ENCODE results near the gene MPRIP.

MPRIP gene

GRCh38 chr17:17084941-17085340 is 42.7 kb downstream of the MPRIP start:
- in situ Hi-C loops (cut with HindIII; ENCODE audit: low sequenced_read_pairs): no loop called here
- no peak for TF ChIP-seq CTCF (IDR thresholded peaks at IDR 0.05; ENCODE audit: low read depth, low read length)
- DNase-seq (ENCODE audit: low read depth, low spot score): no peak
- H3K4me3 ChIP-seq (ENCODE audit: low read depth, low read length): no peak overlapping the region

- TF ChIP-seq CTCF (IDR thresholded peaks at IDR 0.05; ENCODE audit: low read depth, low read length): no peak
- in situ Hi-C loops (cut with HindIII; ENCODE audit: low sequenced_read_pairs): no loop called here
- no peak for DNase-seq (ENCODE audit: low read depth, low spot score)
- no peak overlapping the region for H3K4me3 ChIP-seq (ENCODE audit: low read depth, low read length)
Observed at GRCh38 chr17:17086585-17086984, 44.3 kb downstream of the MPRIP start.

- TF ChIP-seq CTCF (IDR thresholded peaks at IDR 0.05; ENCODE audit: low read depth, low read length): no peak
- in situ Hi-C loops (cut with HindIII; ENCODE audit: low sequenced_read_pairs): no loop called here
- DNase-seq (ENCODE audit: low read depth, low spot score): no peak
Observed at GRCh38 chr17:17087424-17088015, 45.3 kb downstream of the MPRIP start.

GRCh38 chr17:17088086-17088485 is 45.8 kb downstream of the MPRIP start:
- H3K4me3 ChIP-seq (ENCODE audit: low read depth, low read length): no peak overlapping the region
- no peak for DNase-seq (ENCODE audit: low read depth, low spot score)
- no peak for TF ChIP-seq CTCF (IDR thresholded peaks at IDR 0.05; ENCODE audit: low read depth, low read length)
- in situ Hi-C loops (cut with HindIII; ENCODE audit: low sequenced_read_pairs): no loop called here

More at GRCh38 chr17:17087424-17088015, 45.3 kb downstream of the MPRIP start:
- H3K4me3 ChIP-seq (ENCODE audit: low read depth, low read length): no peak overlapping the region

- in situ Hi-C loops (cut with HindIII; ENCODE audit: low sequenced_read_pairs): no loop called here
- no peak for DNase-seq (ENCODE audit: low read depth, low spot score)
- no peak for TF ChIP-seq CTCF (IDR thresholded peaks at IDR 0.05; ENCODE audit: low read depth, low read length)
Observed at GRCh38 chr17:17088541-17089525, 46.6 kb downstream of the MPRIP start.

GRCh38 chr17:17089796-17090641 is 47.8 kb downstream of the MPRIP start:
- no peak overlapping the region for H3K4me3 ChIP-seq (ENCODE audit: low read depth, low read length)
- DNase-seq (ENCODE audit: low read depth, low spot score): no peak
- TF ChIP-seq CTCF (IDR thresholded peaks at IDR 0.05; ENCODE audit: low read depth, low read length): no peak
- in situ Hi-C loops (cut with HindIII; ENCODE audit: low sequenced_read_pairs): no loop called here

More at GRCh38 chr17:17088541-17089525, 46.6 kb downstream of the MPRIP start:
- H3K4me3 ChIP-seq (ENCODE audit: low read depth, low read length): no peak overlapping the region

Data from astrocyte of the spinal cord (primary cell).